ENCODE results near the gene ACSL4. TPM values are rescaled to one million over a fixed set of nuclear protein-coding genes. Genes with fewer than 3 reads are reported as not detected.

ACSL4 gene
- polyA plus RNA-seq, 1 of the 3 experiments (the other 2 are of a cell fraction) = 18.1 TPM

GRCh38 chrX:109704563-109704962, 28.5 kb downstream of the ACSL4 start:
- no peak for DNase-seq
- no peak overlapping the region for H3K4me2 ChIP-seq
- CTCF ChIA-PET = interaction anchor here (1.5 to 4.4 kb wide), 2 partner anchors 152 to 187 kb away, joined by 7 to 23 read pairs; no protein-coding TSS in a partner anchor
- H3K4me1 ChIP-seq (ENCODE audit: control insufficient read depth in 1 of 2, insufficient read depth in 2 of 2, low read depth in 1 of 2, low read length in 1 of 2) = 0 out of 4 replicates have a peak, but pooled peaks cover 0 to under 1% of the 10 kb centered on the region in 2 experiments
- H4K20me1 ChIP-seq (ENCODE audit: insufficient read depth) = 0 out of 2 replicates have a peak, but pooled peaks cover 8% of the 10 kb centered on the region
- peaks cover 0 to 4% of the 10 kb centered on the region in 2 experiments for H3K36me3 ChIP-seq (replicated peaks in 1 of 2; ENCODE audit: control insufficient read depth in 1 of 2, insufficient read depth in 2 of 2, low read length in 1 of 2)
- no peak overlapping the region for H2AFZ ChIP-seq (ENCODE audit: low read depth)
- H3K79me2 ChIP-seq (ENCODE audit: insufficient read depth) = peaks cover 93% of the 10 kb centered on the region
- H3K9me2 ChIP-seq = no peaks in the 10 kb centered on the region
- TF ChIP-seq FOSL2 (IDR thresholded peaks at IDR 0.05; ENCODE audit: borderline replicate concordance, low read depth) (no peak), USF1 (IDR thresholded peaks at IDR 0.05; ENCODE audit: borderline replicate concordance, low read depth) (no peak), NRF1 (IDR thresholded peaks at IDR 0.05; ENCODE audit: low read depth, low read length) (no peak), RXRA (IDR thresholded peaks at IDR 0.05; ENCODE audit: borderline replicate concordance, low read depth) (no peak), SIN3A (IDR thresholded peaks at IDR 0.05; ENCODE audit: borderline replicate concordance, low read depth, low read length) (no peak), CHD2 (IDR thresholded peaks at IDR 0.05; ENCODE audit: low read length, partially characterized antibody) (no peak), TAF1 (IDR thresholded peaks at IDR 0.05; ENCODE audit: borderline replicate concordance, low read depth, low read length) (no peak), JUND (IDR thresholded peaks at IDR 0.05) (no peak), YY1 (IDR thresholded peaks at IDR 0.05; ENCODE audit: low read depth) (no peak), GATA2 (CRISPR knock-in tag; IDR thresholded peaks at IDR 0.05) (no peak), MXI1 (IDR thresholded peaks at IDR 0.05; ENCODE audit: low read depth, low read length) (no peak), NFIC (IDR thresholded peaks at IDR 0.05; ENCODE audit: borderline replicate concordance) (no peak), SMC3 (IDR thresholded peaks at IDR 0.05; ENCODE audit: low read depth, low read length) (no peak), RAD21 (IDR thresholded peaks at IDR 0.05; ENCODE audit: low read length) (no peak), PBX3 (IDR thresholded peaks at IDR 0.05) (no peak), TEAD4 (IDR thresholded peaks at IDR 0.05; ENCODE audit: borderline replicate concordance, insufficient read depth) (no peak), POLR2AphosphoS5 (IDR thresholded peaks at IDR 0.05; ENCODE audit: low read depth, low read length) (no peak), FOXJ3 (CRISPR knock-in tag; IDR thresholded peaks at IDR 0.05) (no peak), EZH2phosphoT487 (IDR thresholded peaks at IDR 0.05; ENCODE audit: borderline replicate concordance, low read depth) (no peak)
- TF ChIP-seq, protein P1, sequence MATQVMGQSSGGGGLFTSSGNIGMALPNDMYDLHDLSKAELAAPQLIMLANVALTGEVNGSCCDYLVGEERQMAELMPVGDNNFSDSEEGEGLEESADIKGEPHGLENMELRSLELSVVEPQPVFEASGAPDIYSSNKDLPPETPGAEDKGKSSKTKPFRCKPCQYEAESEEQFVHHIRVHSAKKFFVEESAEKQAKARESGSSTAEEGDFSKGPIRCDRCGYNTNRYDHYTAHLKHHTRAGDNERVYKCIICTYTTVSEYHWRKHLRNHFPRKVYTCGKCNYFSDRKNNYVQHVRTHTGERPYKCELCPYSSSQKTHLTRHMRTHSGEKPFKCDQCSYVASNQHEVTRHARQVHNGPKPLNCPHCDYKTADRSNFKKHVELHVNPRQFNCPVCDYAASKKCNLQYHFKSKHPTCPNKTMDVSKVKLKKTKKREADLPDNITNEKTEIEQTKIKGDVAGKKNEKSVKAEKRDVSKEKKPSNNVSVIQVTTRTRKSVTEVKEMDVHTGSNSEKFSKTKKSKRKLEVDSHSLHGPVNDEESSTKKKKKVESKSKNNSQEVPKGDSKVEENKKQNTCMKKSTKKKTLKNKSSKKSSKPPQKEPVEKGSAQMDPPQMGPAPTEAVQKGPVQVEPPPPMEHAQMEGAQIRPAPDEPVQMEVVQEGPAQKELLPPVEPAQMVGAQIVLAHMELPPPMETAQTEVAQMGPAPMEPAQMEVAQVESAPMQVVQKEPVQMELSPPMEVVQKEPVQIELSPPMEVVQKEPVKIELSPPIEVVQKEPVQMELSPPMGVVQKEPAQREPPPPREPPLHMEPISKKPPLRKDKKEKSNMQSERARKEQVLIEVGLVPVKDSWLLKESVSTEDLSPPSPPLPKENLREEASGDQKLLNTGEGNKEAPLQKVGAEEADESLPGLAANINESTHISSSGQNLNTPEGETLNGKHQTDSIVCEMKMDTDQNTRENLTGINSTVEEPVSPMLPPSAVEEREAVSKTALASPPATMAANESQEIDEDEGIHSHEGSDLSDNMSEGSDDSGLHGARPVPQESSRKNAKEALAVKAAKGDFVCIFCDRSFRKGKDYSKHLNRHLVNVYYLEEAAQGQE (IDR thresholded peaks at IDR 0.05; ENCODE audit: low read depth, low read length) = no peak
- no peaks in the 10 kb centered on the region for H3F3A ChIP-seq (replicated peaks; ENCODE audit: insufficient read depth)
- H3K27ac ChIP-seq (ENCODE audit: low read depth in 2 of 2, low read length in 1 of 2) = no peak overlapping the region
- no peaks in the 10 kb centered on the region for H3K27me3 ChIP-seq (ENCODE audit: insufficient read depth)
- POLR2A ChIA-PET = no interaction called here
- no peaks in the 10 kb centered on the region for H3K9me3 ChIP-seq
- no peak overlapping the region for H3K9ac ChIP-seq
- H3K4me3 ChIP-seq (ENCODE audit: low read depth in 2 of 2, low read length in 1 of 2) = no peak overlapping the region

Data from SK-N-SH (cell line).